ENCODE results near the gene GPR78.

GPR78 gene

DNA sequence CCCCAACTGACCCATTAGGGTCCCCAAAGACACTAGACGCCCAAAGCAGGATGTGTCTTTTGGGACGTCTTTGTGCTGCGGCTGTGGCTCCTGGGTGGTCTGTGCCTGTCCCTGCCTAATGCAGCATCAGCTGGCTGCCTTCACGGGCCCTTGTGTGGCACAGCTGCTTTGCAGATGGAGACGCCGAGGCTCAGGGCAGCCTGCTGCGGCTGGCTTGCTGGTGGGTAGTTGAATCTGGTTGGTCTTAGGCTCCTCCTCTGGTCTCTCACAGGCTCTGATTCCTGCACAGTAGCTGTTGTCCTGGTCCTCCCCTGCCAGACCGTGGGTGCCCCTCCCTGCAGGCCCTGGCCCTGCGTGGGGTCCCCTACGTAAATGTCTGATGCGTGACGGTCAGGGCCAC is 20.5 kb downstream of the GPR78 start:
- no peak overlapping the region for H2BK120ac ChIP-seq (ENCODE audit: low read depth, low read length)
- H3K4ac ChIP-seq (ENCODE audit: low read length), result no peak overlapping the region
- no peak for DNase-seq (ENCODE audit: low spot score)
- H2BK12ac ChIP-seq (ENCODE audit: low read length), result peak overlapping the region; percentile 77
- H2AK5ac ChIP-seq (ENCODE audit: low read depth, low read length), result no peak overlapping the region
- peak overlapping the region; percentile 74 for H3K9ac ChIP-seq (ENCODE audit: low read depth, low read length, poor library complexity)
- H3K4me2 ChIP-seq (ENCODE audit: insufficient read depth, low read length, poor library complexity, severe bottlenecking), result no peak overlapping the region
- H2AFZ ChIP-seq (ENCODE audit: low read length), result no peak overlapping the region
- H3K18ac ChIP-seq (ENCODE audit: low read length), result peak overlapping the region; percentile 36
- no peak overlapping the region for H4K91ac ChIP-seq (ENCODE audit: low read depth, low read length, poor library complexity)
- H3K79me1 ChIP-seq (ENCODE audit: low read depth, low read length), result peaks cover 4% of the 10 kb centered on the region
- peak overlapping the region; percentile 85 for H3K14ac ChIP-seq (ENCODE audit: low read length)
- H3K4me3 ChIP-seq (ENCODE audit: low read length in 2 of 2), result no peak overlapping the region
- H4K8ac ChIP-seq (ENCODE audit: low read depth, low read length), result peak overlapping the region; percentile 76
- WGBS, 2 donors (ENCODE audit: extremely low coverage in 2 of 2, insufficient read length in 2 of 2, insufficient replicate concordance in 1 of 2), result no CpG with 5 or more reads among the region's 12 CpGs
- no peaks in the 10 kb centered on the region for H3K9me3 ChIP-seq (replicated peaks in 1 of 2; ENCODE audit: control insufficient read depth in 2 of 2, insufficient read depth in 1 of 2, low read depth in 1 of 2, low read length in 2 of 2)
- no peak overlapping the region for H2BK5ac ChIP-seq (ENCODE audit: low read length)
- H3K23ac ChIP-seq (ENCODE audit: low read depth, low read length, poor library complexity), result peak overlapping the region; percentile 56
- peaks cover 0 to 38% (median 0%) of the 10 kb centered on the region in 3 experiments for H3K27me3 ChIP-seq (ENCODE audit: control insufficient read depth in 3 of 3, insufficient read depth in 3 of 3, low read depth in 1 of 3, low read length in 3 of 3)
- H2BK15ac ChIP-seq (ENCODE audit: low read length), result peak overlapping the region; percentile 26
- H3K36me3 ChIP-seq (replicated peaks in 1 of 2; ENCODE audit: control insufficient read depth in 2 of 2, insufficient read depth in 2 of 2, low read length in 2 of 2), result no peaks in the 10 kb centered on the region
- H3K4me1 ChIP-seq (ENCODE audit: control insufficient read depth in 2 of 2, insufficient read depth in 1 of 2, low read depth in 1 of 2, low read length in 2 of 2), result no peaks in the 10 kb centered on the region
- no peak overlapping the region for H3K27ac ChIP-seq (replicated peaks; ENCODE audit: low read length)

DNA sequence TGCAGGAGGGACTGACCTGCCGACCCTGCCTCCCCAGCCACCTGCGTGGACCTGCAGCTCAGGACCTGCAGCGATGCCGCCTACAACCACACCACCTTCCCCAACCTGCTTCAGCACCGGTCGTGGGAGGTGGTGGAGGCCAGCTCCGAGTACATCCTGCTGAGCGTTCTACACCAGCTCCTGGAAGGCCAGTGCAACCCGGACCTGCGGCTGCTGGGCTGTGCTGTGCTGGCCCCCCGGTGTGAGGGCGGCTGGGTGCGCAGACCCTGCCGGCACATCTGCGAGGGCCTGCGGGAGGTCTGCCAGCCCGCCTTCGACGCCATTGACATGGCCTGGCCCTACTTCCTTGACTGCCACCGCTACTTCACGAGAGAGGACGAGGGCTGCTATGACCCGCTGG is 20.9 kb downstream of the GPR78 start:
- H3K14ac ChIP-seq (ENCODE audit: low read length), result peak overlapping the region; percentile 85
- no CpG with 5 or more reads among the region's 23 CpGs for WGBS, 2 donors (ENCODE audit: extremely low coverage in 2 of 2, insufficient read length in 2 of 2, insufficient replicate concordance in 1 of 2)

DNA sequence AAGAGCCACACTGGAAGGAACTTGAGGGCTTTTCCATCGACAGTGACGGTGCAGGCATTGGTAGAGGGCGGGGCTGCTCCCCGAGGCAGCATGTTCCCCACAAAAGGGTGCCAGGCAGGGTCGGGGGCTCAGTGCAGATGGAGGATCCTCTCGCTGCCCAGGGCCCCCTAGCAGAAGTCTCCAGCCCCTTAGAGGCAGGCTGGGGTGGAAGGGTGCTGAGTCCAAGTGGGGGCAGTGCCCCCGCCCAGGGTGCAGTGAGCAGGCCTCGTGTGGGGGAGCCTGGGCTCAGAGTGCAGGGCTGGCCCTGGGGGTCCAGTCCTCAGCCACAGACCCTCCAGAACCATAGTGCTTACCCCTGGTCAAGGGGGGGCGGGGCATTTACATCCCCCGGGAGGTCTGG is 21.4 kb downstream of the GPR78 start:
- H3K14ac ChIP-seq (ENCODE audit: low read length), result peak overlapping the region; percentile 85
- H3K9me3 ChIP-seq (replicated peaks in 1 of 2; ENCODE audit: control insufficient read depth in 2 of 2, insufficient read depth in 1 of 2, low read depth in 1 of 2, low read length in 2 of 2), result no peaks in the 10 kb centered on the region
- H3K79me1 ChIP-seq (ENCODE audit: low read depth, low read length), result peaks cover 4% of the 10 kb centered on the region
- H3K4me1 ChIP-seq (ENCODE audit: control insufficient read depth in 2 of 2, insufficient read depth in 1 of 2, low read depth in 1 of 2, low read length in 2 of 2), result no peaks in the 10 kb centered on the region
- no peak for DNase-seq (ENCODE audit: low spot score)
- H3K4ac ChIP-seq (ENCODE audit: low read length), result no peak overlapping the region
- peaks cover 0 to 38% (median 0%) of the 10 kb centered on the region in 3 experiments for H3K27me3 ChIP-seq (ENCODE audit: control insufficient read depth in 3 of 3, insufficient read depth in 3 of 3, low read depth in 1 of 3, low read length in 3 of 3)
- peak overlapping the region; percentile 16 for H3K18ac ChIP-seq (ENCODE audit: low read length)
- no peak overlapping the region for H3K9ac ChIP-seq (ENCODE audit: low read depth, low read length, poor library complexity)
- H4K91ac ChIP-seq (ENCODE audit: low read depth, low read length, poor library complexity), result no peak overlapping the region
- WGBS, 2 donors (ENCODE audit: extremely low coverage in 2 of 2, insufficient read length in 2 of 2, insufficient replicate concordance in 1 of 2), result no CpG with 5 or more reads among the region's 10 CpGs
- no peak overlapping the region for H3K23ac ChIP-seq (ENCODE audit: low read depth, low read length, poor library complexity)
- H3K36me3 ChIP-seq (replicated peaks in 1 of 2; ENCODE audit: control insufficient read depth in 2 of 2, insufficient read depth in 2 of 2, low read length in 2 of 2), result no peaks in the 10 kb centered on the region
- H2AFZ ChIP-seq (ENCODE audit: low read length), result no peak overlapping the region
- H2AK5ac ChIP-seq (ENCODE audit: low read depth, low read length), result no peak overlapping the region
- H2BK5ac ChIP-seq (ENCODE audit: low read length), result no peak overlapping the region
- no peak overlapping the region for H2BK120ac ChIP-seq (ENCODE audit: low read depth, low read length)
- no peak overlapping the region for H4K8ac ChIP-seq (ENCODE audit: low read depth, low read length)
- no peak overlapping the region for H3K4me2 ChIP-seq (ENCODE audit: insufficient read depth, low read length, poor library complexity, severe bottlenecking)
- peak overlapping the region; percentile 73 for H2BK12ac ChIP-seq (ENCODE audit: low read length)
- H2BK15ac ChIP-seq (ENCODE audit: low read length), result no peak overlapping the region
- no peak overlapping the region for H3K27ac ChIP-seq (replicated peaks; ENCODE audit: low read length)
- no peak overlapping the region for H3K4me3 ChIP-seq (ENCODE audit: low read length in 2 of 2)

More for the DNA sequence above, 20.9 kb downstream of the GPR78 start:
- H2BK15ac ChIP-seq (ENCODE audit: low read length), result peak overlapping the region; percentile 26
- H3K27ac ChIP-seq (replicated peaks; ENCODE audit: low read length), result no peak overlapping the region
- H3K27me3 ChIP-seq (ENCODE audit: control insufficient read depth in 3 of 3, insufficient read depth in 3 of 3, low read depth in 1 of 3, low read length in 3 of 3), result peaks cover 0 to 38% (median 0%) of the 10 kb centered on the region in 3 experiments
- DNase-seq (ENCODE audit: low spot score), result no peak
- H3K36me3 ChIP-seq (replicated peaks in 1 of 2; ENCODE audit: control insufficient read depth in 2 of 2, insufficient read depth in 2 of 2, low read length in 2 of 2), result no peaks in the 10 kb centered on the region
- H3K4me2 ChIP-seq (ENCODE audit: insufficient read depth, low read length, poor library complexity, severe bottlenecking), result no peak overlapping the region
- H2AFZ ChIP-seq (ENCODE audit: low read length), result no peak overlapping the region
- H2BK12ac ChIP-seq (ENCODE audit: low read length), result peak overlapping the region; percentile 77
- H3K9me3 ChIP-seq (replicated peaks in 1 of 2; ENCODE audit: control insufficient read depth in 2 of 2, insufficient read depth in 1 of 2, low read depth in 1 of 2, low read length in 2 of 2), result no peaks in the 10 kb centered on the region
- no peaks in the 10 kb centered on the region for H3K4me1 ChIP-seq (ENCODE audit: control insufficient read depth in 2 of 2, insufficient read depth in 1 of 2, low read depth in 1 of 2, low read length in 2 of 2)
- no peak overlapping the region for H3K4ac ChIP-seq (ENCODE audit: low read length)
- no peak overlapping the region for H3K18ac ChIP-seq (ENCODE audit: low read length)
- peak overlapping the region; percentile 76 for H4K8ac ChIP-seq (ENCODE audit: low read depth, low read length)
- no peak overlapping the region for H3K4me3 ChIP-seq (ENCODE audit: low read length in 2 of 2)
- no peak overlapping the region for H2AK5ac ChIP-seq (ENCODE audit: low read depth, low read length)
- no peak overlapping the region for H3K23ac ChIP-seq (ENCODE audit: low read depth, low read length, poor library complexity)
- peaks cover 4% of the 10 kb centered on the region for H3K79me1 ChIP-seq (ENCODE audit: low read depth, low read length)
- H3K9ac ChIP-seq (ENCODE audit: low read depth, low read length, poor library complexity), result peak overlapping the region; percentile 74
- no peak overlapping the region for H2BK5ac ChIP-seq (ENCODE audit: low read length)
- H4K91ac ChIP-seq (ENCODE audit: low read depth, low read length, poor library complexity), result no peak overlapping the region
- H2BK120ac ChIP-seq (ENCODE audit: low read depth, low read length), result no peak overlapping the region

- no peak for DNase-seq (ENCODE audit: low spot score)
- Histone ChIP-seq H4K91ac (ENCODE audit: low read depth, low read length, poor library complexity) (no peak overlapping the region), H3K14ac (ENCODE audit: low read length) (no peak overlapping the region), H3K4me1 (ENCODE audit: control insufficient read depth in 2 of 2, insufficient read depth in 1 of 2, low read depth in 1 of 2, low read length in 2 of 2) (peaks cover 0 to 3% of the 10 kb centered on the region in 2 donors), H3K9ac (ENCODE audit: low read depth, low read length, poor library complexity) (no peak overlapping the region), H2BK12ac (ENCODE audit: low read length) (no peak overlapping the region), H3K27ac (replicated peaks; ENCODE audit: low read length) (no peak overlapping the region), H2AFZ (ENCODE audit: low read length) (no peak overlapping the region), H2BK5ac (ENCODE audit: low read length) (no peak overlapping the region), H2AK5ac (ENCODE audit: low read depth, low read length) (no peak overlapping the region), H3K79me1 (ENCODE audit: low read depth, low read length) (peaks cover 4% of the 10 kb centered on the region), H3K9me3 (replicated peaks in 1 of 2; ENCODE audit: control insufficient read depth in 2 of 2, insufficient read depth in 1 of 2, low read depth in 1 of 2, low read length in 2 of 2) (no peaks in the 10 kb centered on the region), H3K23ac (ENCODE audit: low read depth, low read length, poor library complexity) (no peak overlapping the region), H3K4me2 (ENCODE audit: insufficient read depth, low read length, poor library complexity, severe bottlenecking) (no peak overlapping the region), H2BK120ac (ENCODE audit: low read depth, low read length) (no peak overlapping the region), H3K36me3 (replicated peaks in 1 of 2; ENCODE audit: control insufficient read depth in 2 of 2, insufficient read depth in 2 of 2, low read length in 2 of 2) (no peaks in the 10 kb centered on the region), H3K27me3 (ENCODE audit: control insufficient read depth in 3 of 3, insufficient read depth in 3 of 3, low read depth in 1 of 3, low read length in 3 of 3) (peaks cover 0 to 38% (median 0%) of the 10 kb centered on the region in 3 experiments), H3K4ac (ENCODE audit: low read length) (no peak overlapping the region), H3K4me3 (ENCODE audit: low read length in 2 of 2) (no peak overlapping the region), H2BK15ac (ENCODE audit: low read length) (no peak overlapping the region), H4K8ac (ENCODE audit: low read depth, low read length) (no peak overlapping the region), H3K18ac (ENCODE audit: low read length) (no peak overlapping the region)
- no CpG with 5 or more reads among the region's 19 CpGs for WGBS, 2 donors (ENCODE audit: extremely low coverage in 2 of 2, insufficient read length in 2 of 2, insufficient replicate concordance in 1 of 2)
Observed at GRCh38 chr4:8602686-8603430, 22.7 kb downstream of the GPR78 start.
